Keratinocyte (primary cell): ENCODE measurements around the gene RNU6-8.

Experiments
- CTCF ChIP-seq, 3 experiments: IDR thresholded peaks in 1 of 3; conservative IDR thresholded peaks in 1 of 3; optimal IDR thresholded peaks in 1 of 3; 2 replicates in 2 of 3; 3 replicates in 1 of 3; pipeline versions ENCODE3 to v1.5.1; 2011; ENCODE audit warnings: low read length in 3 of 3, mild to moderate bottlenecking in 3 of 3, moderate library complexity in 2 of 3, control low read depth in 1 of 3, inconsistent platforms in 1 of 3; ENCODE audit not compliant: insufficient read depth in 2 of 3; ENCODE audit errors: extremely low read depth in 1 of 3
- EZH2 ChIP-seq: IDR thresholded peaks from one replicate; pipeline ENCODE4 v1.6.1; 2012; ENCODE audit warnings: inconsistent platforms, mild to moderate bottlenecking, low read length, moderate library complexity

- no peak for TF ChIP-seq CTCF (optimal IDR thresholded peaks at IDR 0.05 in 1 of 3, IDR thresholded peaks at IDR 0.05 in 1 of 3, conservative IDR thresholded peaks at IDR 0.05 in 1 of 3; ENCODE audit: extremely low read depth in 1 of 3, insufficient read depth in 2 of 3, low read length in 3 of 3)
- no peak for TF ChIP-seq EZH2
Observed at GRCh38 chr14:32193532-32193931, 9.5 kb downstream of the RNU6-8 start.
